ENCODE results near the gene DMBX1. TPM values are rescaled to one million over a fixed set of nuclear protein-coding genes. Genes with fewer than 3 reads are reported as not detected.

DMBX1 gene
- total RNA-seq, 1 experiment from 2014 or later, result 2.3 TPM

DNA sequence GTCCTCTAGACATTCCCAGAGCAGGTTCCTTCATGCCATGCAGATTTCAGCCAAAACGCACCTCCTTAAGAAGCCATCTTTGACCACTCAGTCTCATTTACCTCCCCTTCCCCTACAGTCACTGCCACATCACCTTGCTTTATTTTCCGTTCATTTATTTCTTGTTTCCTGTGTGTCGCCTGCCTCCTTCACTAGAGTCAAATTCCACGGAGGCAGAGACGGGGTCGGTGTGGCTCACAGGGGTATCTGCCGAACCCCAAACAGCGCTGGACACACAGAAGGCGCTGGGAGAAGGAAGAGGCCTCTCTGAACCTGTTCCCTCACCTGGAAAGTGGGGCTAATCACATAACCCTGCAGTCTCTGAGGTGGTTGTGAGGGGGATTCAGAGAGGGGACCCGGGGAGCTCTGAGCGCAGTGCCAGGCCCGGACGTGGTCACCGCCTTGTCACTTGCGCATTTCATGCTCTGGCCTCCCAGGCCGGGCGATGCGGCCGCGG, 23.6 kb upstream of the DMBX1 start:
- Histone ChIP-seq H3K23me2 (ENCODE audit: insufficient read length, low read depth, low read length, poor library complexity, severe bottlenecking) (peaks cover 11% of the 10 kb centered on the region), H3K27me3 (ENCODE audit: insufficient read depth, low read length) (peaks cover 18% of the 10 kb centered on the region; the same call in 1 of the 2 replicates), H3K14ac (ENCODE audit: insufficient read depth, low read length) (peak overlapping the region; percentile 38; the same call in 1 of the 2 replicates), H3K4me1 (ENCODE audit: insufficient read depth, low read length) (peaks cover 4% of the 10 kb centered on the region), H3K79me1 (ENCODE audit: insufficient read depth, low read depth, low read length, poor library complexity, severe bottlenecking) (no peaks in the 10 kb centered on the region), H2BK120ac (ENCODE audit: low read depth, low read length, poor library complexity, severe bottlenecking) (no peak overlapping the region), H2BK15ac (ENCODE audit: low read depth, low read length) (no peak overlapping the region), H2BK12ac (ENCODE audit: insufficient read length, low read depth, low read length) (no peak overlapping the region), H3K23ac (ENCODE audit: insufficient read length, low read depth, low read length) (no peak overlapping the region), H3K56ac (ENCODE audit: insufficient read length, low read depth, low read length) (no peak overlapping the region), H4K8ac (replicated peaks; ENCODE audit: insufficient read length, low read depth, low read length) (no peak overlapping the region), H3T11ph (ENCODE audit: low read length) (no peak overlapping the region), H3K27ac (ENCODE audit: insufficient read length, low read depth, low read length) (no peak overlapping the region), H3K79me2 (ENCODE audit: insufficient read depth, low read length) (no peaks in the 10 kb centered on the region), H3K4ac (ENCODE audit: low read depth, low read length) (no peak overlapping the region), H2BK5ac (ENCODE audit: insufficient read length, low read length) (no peak overlapping the region), H4K5ac (ENCODE audit: insufficient read length, low read depth, low read length) (no peak overlapping the region), H2BK20ac (ENCODE audit: low read depth, low read length, poor library complexity, severe bottlenecking) (no peak overlapping the region), H3K18ac (ENCODE audit: insufficient read length, low read depth, low read length) (no peak overlapping the region), H4K20me1 (ENCODE audit: control insufficient read depth, insufficient read depth, insufficient read length) (no peaks in the 10 kb centered on the region), H4K91ac (ENCODE audit: insufficient read length, low read depth, low read length) (no peak overlapping the region), H3K9ac (ENCODE audit: extremely low read depth, insufficient read length, low read length) (no peak overlapping the region), H3K4me2 (ENCODE audit: insufficient read depth, insufficient read length, low read length) (peak overlapping the region; percentile 25), H2AK5ac (ENCODE audit: insufficient read length, low read length) (no peak overlapping the region), H3K9me3 (ENCODE audit: control insufficient read depth, low read depth, low read length) (no peaks in the 10 kb centered on the region), H2AFZ (ENCODE audit: low read length) (no peak overlapping the region)
- Mint-ChIP-seq H3K4me1 (peaks cover 62 to 74% of the 10 kb centered on the region in 2 experiments), H3K9me3 (no peaks in the 10 kb centered on the region), H3K27me3 (ENCODE audit: low read depth) (peaks cover 99% of the 10 kb centered on the region), H3K4me3 (peak overlapping the region; percentile 55 to 76), H3K27ac (no peak overlapping the region), H3K36me3 (ENCODE audit: insufficient read depth in 1 of 3, low read depth in 3 of 3) (no peaks in the 10 kb centered on the region; a peak in 1 of 7 replicates)
- no peak for DNase-seq
- TF ChIP-seq CTCF (conservative IDR thresholded peaks at IDR 0.05), result no peak
- no CpG with 5 or more reads among the region's 20 CpGs for WGBS (ENCODE audit: extremely low coverage, insufficient read length, low lambda C conversion rate)
